GM12864 (cell line): ENCODE data around the gene EID2.

Experiments used
- DNase-seq: peaks from one replicate; pipeline ENCODE4 v3.0.0-alpha.2; 2011; ENCODE audit warnings: low read depth
- H3K4me3 ChIP-seq: 2 replicates; pipeline ENCODE4 v1.5.1; 2011; ENCODE audit warnings: mild to moderate bottlenecking, low read depth, low read length, control low read depth
- CTCF ChIP-seq: IDR thresholded peaks from 2 replicates; pipeline ENCODE4 v1.5.1; 2011; ENCODE audit warnings: low read depth, mild to moderate bottlenecking, moderate library complexity, low read length, control low read depth, inconsistent platforms; ENCODE audit errors: missing control alignments

EID2 gene

GRCh38 chr19:39506598-39506943 is 33.4 kb downstream of the EID2 start:
- H3K4me3 ChIP-seq, result no peak overlapping the region

GRCh38 chr19:39502640-39503417 is 37.1 kb downstream of the EID2 start:
- no peak for DNase-seq
- no peak overlapping the region for H3K4me3 ChIP-seq
- TF ChIP-seq CTCF, result peak; percentile 90

More at GRCh38 chr19:39506598-39506943, 33.4 kb downstream of the EID2 start:
- no peak for TF ChIP-seq CTCF
- no peak for DNase-seq

- no peak for DNase-seq
- no peak overlapping the region for H3K4me3 ChIP-seq
- TF ChIP-seq CTCF, result no peak
Observed at GRCh38 chr19:39501340-39501739, 38.6 kb downstream of the EID2 start.

GRCh38 chr19:39500543-39500942 is 39.4 kb downstream of the EID2 start:
- no peak overlapping the region for H3K4me3 ChIP-seq
- DNase-seq, result no peak
- no peak for TF ChIP-seq CTCF

- H3K4me3 ChIP-seq, result no peak overlapping the region
- TF ChIP-seq CTCF, result no peak
- DNase-seq, result no peak
Observed at GRCh38 chr19:39499932-39500331, 40.0 kb downstream of the EID2 start.

GRCh38 chr19:39498798-39499642 is 40.9 kb downstream of the EID2 start, which contains the start of gene DLL3:
TSS of gene DLL3 (plus strand) at chr19:39498947. CDS start at chr19:39498975, 28 bp downstream.
- no peak within 1 kb of the TSS for H3K4me3 ChIP-seq
- TF ChIP-seq CTCF, result no peak
- no peak for DNase-seq
